M059J (cell line): ENCODE measurements around the gene GATD1. TPM values are rescaled to one million over a fixed set of nuclear protein-coding genes. Genes with fewer than 3 reads are reported as not detected.

Source experiments
- DNase-seq: peaks from one replicate; pipeline ENCODE4 v3.0.0-alpha.2; 2012; ENCODE audit warnings: low read depth
- total RNA-seq: library from RNA; depleted of rRNA; stranded (reverse); fragments of >200 nt; shearing (Covaris generic); gene quantifications from 2 replicates; pipeline ENCODE4 v1.2.3, GENCODE V29; 2014

GATD1 gene
- total RNA-seq, 1 experiment from 2014 or later = 25.6 TPM

- DNase-seq = no peak
These were observed 2.0 kb upstream of the GATD1 start for GRCh38 chr11:778976-779954.

GRCh38 chr11:776561-777287 lies 563 bp downstream of the GATD1 start:
- peak; percentile 31 for DNase-seq

GRCh38 chr11:776263-776560 lies 1.1 kb downstream of the GATD1 start:
- no peak for DNase-seq

- peak; percentile 72 for DNase-seq
These were observed 2.3 kb downstream of the GATD1 start for GRCh38 chr11:774873-775592.

GRCh38 chr11:773830-774229 lies 3.5 kb downstream of the GATD1 start:
- DNase-seq = no peak

- DNase-seq = no peak
These were observed 3.9 kb downstream of the GATD1 start for GRCh38 chr11:773425-773824.

- no peak for DNase-seq
These were observed 4.6 kb downstream of the GATD1 start for GRCh38 chr11:772429-773390.

GRCh38 chr11:771617-772204 lies 5.6 kb downstream of the GATD1 start:
- DNase-seq = no peak

- DNase-seq = no peak
These were observed 6.4 kb downstream of the GATD1 start for GRCh38 chr11:770642-771616.

- no peak for DNase-seq
These were observed 7.2 kb downstream of the GATD1 start for GRCh38 chr11:769887-770641.

- no peak for DNase-seq
These were observed 10.0 kb downstream of the GATD1 start for GRCh38 chr11:767238-767637.

GRCh38 chr11:766936-767210 lies 10.4 kb downstream of the GATD1 start:
- DNase-seq = no peak

- DNase-seq = no peak
These were observed 11.0 kb downstream of the GATD1 start for GRCh38 chr11:766106-766935.

- DNase-seq = no peak
These were observed 11.5 kb downstream of the GATD1 start for GRCh38 chr11:765802-766091.

GRCh38 chr11:765025-765801 lies 12.1 kb downstream of the GATD1 start:
- DNase-seq = peak; percentile 61

GRCh38 chr11:764322-765024 lies 12.8 kb downstream of the GATD1 start:
- DNase-seq = no peak
